Hypothalamus (tissue), 51 donors: ENCODE data around the gene FBXO45.
A peak's percentile ranks its signal among the peaks of the same experiment; 100 is the strongest.
"Not testable (repeated sequence)": the region's sequence is repeated elsewhere in the genome, so short reads cannot be mapped to it uniquely, and the experiment has no call there.

Source experiments
- DNase-seq, 51 donors: peaks; one replicate each; lab custom pipeline; 2025; lab: John Stamatoyannopoulos, UW

FBXO45 gene

DNA sequence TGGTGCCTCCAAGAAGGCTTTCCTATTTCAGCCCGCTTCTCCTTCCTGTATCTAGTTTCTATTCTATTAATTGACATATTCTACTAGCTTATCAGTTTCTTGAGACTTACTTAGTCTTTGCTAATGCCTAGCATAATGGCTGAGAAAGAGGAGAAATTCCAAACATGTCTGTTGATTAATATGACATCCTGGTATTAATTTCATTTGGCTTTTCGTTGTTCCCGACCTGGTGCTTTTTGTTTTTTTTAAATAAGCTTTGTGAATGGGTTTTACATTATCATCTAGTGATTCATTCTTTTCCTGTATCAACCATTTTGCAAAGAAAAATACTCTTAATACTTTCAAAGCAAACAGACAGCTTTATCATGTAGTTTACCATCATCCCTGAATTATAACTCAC is 13.2 kb upstream of the FBXO45 start:
- DNase-seq: no peak

DNA sequence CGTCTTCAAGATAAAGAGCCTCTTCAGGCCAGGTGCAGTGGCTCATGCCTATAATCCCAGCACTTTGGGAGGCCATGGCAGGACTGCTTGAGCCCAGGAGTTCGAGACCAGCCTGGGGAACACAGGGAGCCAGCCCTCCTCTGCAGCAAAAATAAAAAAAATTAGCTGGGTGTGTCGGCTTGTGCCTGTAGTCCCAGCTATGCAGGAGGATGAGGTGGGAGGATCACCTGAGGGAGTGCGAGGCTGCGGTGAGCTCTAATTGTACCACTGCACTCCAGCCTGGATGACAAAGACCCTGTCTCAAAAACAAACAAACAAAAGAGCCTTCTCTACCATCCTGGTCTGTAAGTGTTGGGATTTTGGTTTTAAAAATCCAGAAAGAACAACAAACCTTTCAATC is 11.2 kb upstream of the FBXO45 start:
- no peak for DNase-seq

DNA sequence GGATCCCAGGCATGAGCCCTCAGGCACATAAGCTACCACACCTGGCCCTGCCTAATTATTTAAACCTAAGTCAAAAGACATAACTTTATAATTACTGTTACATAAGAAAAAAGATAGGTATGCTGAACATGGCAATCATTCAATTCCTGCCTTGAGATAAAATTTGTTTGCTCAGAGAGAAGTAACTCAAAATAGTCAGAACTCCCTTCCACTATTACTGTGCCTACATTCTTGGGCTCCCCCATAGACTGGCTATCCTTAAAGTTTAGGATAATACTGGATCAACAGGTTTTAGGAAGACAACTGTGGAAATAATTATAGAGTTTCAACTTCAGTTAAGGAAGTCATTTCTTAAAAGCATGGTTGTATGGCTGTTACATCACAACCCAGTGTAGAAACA is 10.0 kb upstream of the FBXO45 start:
- no peak for DNase-seq

DNA sequence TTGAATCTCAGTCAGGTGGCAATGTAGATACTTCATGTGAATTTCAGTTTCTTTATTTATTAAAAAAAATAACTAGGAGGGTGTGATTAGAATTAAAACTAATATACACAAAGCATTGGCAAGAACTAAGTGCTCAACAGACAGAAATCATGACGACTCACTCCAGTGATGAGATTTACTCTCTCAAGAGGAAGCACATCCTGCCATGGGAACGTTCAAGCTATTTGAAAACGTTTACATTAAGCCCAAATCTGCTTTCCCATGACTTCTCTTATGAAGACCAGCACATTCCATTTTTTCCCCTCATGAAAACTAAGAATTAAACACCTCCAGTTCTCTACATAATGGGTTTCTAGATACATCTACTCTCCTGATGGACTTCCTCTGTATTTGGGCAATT is 8.6 kb upstream of the FBXO45 start:
- DNase-seq: no peak

DNA sequence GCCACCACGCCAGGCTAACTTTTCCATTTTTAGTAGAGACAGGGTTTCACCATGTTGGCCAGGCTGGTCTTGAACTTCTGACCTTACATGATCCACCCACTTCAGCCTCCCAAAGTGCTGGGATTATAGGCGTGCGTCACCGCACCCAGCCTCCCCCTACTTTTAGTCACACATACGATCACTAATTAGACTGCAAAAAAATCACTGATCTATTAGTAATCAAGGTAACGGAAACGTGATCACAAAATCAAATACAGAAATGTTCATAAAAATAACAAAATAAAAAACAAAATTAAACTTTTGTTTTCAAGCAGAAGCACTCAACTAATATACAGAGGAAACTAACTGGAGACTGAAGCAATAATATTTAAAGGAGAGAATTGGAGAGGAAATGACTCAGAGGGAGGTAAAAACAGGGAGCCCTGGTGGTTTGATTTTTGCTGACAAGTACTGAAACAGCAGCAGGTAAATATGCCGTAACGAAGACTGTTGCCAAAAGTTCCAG is 4.7 kb upstream of the FBXO45 start:
- DNase-seq: no peak

DNA sequence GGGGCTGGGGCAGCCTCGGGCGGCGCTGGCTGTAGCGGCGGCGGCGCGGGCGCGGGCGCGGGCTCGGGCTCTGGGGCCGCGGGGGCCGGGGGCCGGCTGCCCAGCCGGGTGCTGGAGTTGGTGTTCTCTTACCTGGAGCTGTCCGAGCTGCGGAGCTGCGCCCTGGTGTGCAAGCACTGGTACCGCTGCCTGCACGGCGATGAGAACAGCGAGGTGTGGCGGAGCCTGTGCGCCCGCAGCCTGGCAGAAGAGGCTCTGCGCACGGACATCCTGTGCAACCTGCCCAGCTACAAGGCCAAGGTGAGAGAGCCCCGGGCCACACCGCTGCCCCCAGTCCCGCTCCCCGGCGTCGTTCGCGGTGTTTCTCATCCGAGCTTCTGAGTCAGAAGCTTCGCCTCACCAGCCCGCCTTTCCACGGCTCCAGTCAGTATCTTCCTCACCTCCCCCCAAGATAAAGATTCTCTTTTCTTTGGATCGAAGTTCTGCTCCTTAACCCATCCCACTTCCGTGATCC is 600 bp downstream of the FBXO45 start:
- DNase-seq: peak in 26 of 51 donors; percentile 11 to 61 (median 31)

DNA sequence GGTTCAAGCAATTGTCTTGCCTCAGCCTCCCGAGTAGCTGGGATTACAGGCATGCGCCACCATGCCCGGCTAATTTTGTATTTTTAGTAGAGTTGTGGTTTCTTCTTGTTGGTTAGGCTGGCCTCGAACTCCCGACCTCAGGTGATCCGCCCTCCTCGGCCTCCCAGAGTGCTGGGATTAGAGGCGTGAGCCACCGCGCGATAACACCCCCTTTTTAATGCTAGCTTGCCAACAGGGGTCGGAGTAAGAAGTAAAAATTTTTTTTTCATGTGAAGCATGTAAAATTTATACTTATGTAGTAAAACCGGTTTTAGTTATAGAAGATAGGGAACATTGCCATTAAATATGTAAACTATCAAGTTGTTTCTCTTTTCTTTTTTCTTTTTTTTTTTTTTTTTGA is 1.9 kb downstream of the FBXO45 start:
- DNase-seq: not testable (repeated sequence)

DNA sequence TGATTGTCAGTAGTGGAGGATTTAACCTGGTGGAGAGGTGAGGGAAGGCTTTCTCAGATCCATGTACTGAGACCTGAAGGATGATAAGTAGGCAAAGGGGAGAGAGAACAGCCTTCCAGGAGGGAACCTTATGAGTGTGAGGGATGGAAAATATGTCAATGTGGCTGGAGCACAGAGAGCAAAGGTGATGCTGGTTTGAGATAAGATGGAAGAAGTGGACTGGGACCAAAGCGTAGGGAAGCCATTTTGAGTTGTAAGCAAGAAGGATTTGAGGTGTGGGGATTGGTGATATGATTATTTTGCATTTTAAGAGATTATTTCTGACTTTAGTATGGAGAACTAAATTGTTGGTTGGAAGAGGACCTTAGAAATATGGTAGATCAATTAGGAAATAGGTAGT is 3.9 kb downstream of the FBXO45 start:
- no peak for DNase-seq

DNA sequence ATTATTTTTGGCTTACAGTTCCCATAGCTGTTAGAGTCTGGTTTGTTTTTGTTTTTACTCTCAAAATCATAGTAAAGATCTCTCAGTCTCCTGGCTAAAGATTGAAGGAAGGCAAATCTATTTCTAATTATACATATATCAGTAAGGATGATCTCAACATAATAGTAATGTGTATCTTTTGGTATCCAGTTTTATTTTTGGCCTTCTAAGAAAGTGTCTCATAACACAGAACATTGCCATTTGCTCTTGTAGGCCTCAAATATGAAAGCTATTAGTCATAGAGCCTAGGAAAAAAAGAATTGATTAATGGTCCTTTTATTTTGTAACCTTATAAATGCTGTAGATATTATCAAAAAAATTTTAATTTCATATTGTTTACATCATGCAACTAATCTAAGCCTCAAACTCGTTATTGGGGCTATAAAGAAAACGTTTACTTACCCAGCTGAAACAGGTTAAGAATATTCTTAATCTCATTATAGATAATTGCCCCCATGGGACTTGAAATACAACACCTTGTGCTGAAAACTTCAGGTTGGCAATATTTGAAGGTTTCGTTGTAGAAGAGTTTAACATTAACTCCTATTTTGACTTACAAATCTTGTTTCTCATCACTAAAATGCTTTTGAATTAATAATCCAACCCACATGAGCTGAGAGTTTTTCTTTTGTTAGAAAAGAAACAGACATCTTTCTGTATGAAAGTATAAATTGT is 16.7 kb downstream of the FBXO45 start:
- no peak for DNase-seq

DNA sequence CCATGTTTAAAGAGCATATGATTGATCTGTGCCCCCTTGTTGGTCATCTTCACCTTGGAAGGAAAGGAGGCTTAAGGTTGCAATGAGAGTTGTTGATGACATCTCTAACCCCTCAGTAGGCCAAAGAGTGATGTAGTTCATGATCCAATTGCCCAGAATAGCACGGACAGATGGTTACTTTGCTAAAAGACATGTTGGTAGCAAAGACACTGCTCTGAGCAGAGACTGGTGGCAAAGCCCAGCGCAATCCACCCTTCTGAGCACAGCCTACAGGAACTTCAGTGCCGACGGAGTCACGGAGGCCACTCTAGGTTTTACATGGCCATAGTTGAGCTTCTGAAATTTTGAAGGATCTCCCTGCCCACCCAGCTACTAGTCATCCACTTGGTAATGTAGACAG is 21.8 kb downstream of the FBXO45 start:
- no peak for DNase-seq

DNA sequence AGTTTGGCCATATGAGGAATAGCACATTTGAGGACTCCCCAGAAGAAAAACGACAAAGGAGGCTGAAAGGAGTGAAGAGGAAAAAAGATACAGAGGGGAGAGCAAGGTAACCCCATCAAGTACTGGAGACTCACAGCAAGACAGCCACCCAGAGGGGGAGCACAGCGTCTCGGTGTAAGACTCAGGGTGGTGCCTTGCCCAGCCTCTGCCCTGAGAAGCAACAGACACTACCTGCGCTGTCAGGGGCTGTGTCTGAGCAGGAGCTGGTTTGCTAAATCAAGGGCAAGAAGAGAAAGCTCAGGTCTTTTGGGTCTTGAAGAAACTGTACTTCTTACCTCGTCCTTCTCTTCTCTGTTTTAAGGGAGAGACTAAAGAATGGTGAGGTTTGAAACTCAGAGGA is 27.9 kb downstream of the FBXO45 start:
- DNase-seq: no peak

DNA sequence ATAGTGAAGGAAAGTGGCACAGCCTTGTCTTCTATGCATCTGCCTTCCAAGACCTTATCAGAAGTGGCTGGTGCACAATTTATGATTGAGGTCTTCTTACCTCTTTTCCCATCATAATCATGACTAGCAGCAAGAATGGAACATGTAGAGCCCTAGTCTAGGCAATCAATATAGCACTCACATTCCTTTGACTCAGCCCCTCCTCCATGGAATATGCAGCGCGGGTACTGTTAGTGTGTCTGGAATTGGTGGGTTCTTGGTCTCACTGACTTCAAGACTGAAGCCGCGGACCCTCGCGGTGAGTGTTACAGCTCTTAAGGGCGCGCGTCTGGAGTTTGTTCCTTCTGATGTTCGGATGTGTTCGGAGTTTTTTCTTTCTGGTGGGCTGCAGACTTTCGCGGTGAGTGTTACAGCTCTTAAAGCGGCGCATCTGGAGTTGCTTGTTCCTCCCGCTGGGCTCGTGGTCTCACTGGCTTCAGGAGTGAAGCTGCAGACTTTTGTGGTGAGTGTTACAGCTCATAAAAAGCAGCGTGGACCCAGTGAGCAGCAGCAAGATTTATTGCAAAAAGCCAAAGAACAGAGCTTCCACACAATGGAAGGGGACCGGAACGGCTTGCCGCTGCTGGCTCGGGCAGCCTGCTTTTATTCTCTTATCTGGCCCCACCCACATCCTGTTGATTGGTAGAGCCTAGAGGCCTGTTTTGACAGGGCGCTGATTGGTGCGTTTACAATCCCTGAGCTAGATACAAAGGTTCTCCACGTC is 29.7 kb downstream of the FBXO45 start:
- DNase-seq: not testable (repeated sequence)

DNA sequence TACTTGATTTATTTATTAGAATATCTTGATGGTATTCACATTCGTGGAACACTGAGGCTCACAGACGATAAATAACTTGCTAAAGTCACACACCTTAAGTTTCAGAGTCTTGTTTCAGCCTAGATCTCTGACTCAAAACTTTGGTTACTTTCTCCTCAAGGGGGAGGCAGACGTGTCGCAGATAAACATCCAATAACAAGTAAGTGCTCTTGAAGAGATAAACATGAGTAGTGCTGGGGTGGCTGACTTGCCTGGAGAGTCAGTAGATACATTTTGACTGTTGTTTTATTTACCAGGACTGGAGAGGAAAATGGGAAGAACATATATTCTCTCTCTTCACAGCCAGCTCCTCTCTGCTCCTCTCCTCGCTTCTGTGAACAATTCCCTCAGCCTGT is 31.3 kb downstream of the FBXO45 start:
- no peak for DNase-seq

DNA sequence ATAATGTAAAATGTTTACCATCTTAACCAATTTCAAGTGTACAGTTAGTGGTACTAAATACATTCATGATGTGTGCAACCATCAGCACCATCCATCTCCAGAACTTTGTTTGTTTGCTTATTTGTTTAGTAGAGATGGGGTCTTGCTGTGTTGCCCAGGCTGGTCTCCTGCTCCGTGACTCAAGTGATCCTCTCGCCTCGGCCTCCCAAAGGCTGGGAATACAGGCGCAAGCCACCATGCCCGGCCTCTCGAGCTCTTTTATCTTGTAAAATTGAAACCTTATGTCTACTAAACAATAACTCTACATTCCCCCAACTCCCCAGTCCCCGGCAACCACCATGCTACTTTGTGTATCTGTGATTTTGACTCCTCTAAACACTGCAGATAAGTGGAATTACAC is 31.9 kb downstream of the FBXO45 start:
- DNase-seq: no peak

DNA sequence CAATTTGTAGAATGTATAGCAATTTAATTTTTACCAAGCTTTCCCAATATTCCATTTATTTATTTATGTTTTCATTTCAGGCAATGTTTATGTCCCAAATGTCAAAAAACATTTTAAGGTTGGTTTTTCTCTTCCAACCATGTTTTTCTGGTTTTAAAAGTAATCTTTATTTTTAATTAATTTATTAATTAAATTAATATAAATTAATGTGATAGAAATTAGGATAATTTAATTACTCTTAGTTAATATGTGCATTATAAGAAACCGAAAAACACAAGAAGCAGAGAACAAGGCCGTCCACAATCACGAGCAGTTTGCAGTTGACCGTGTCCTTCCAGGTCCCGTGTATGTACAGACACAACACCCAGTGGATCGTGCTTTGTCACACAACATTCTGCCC is 34.2 kb downstream of the FBXO45 start:
- DNase-seq: no peak

DNA sequence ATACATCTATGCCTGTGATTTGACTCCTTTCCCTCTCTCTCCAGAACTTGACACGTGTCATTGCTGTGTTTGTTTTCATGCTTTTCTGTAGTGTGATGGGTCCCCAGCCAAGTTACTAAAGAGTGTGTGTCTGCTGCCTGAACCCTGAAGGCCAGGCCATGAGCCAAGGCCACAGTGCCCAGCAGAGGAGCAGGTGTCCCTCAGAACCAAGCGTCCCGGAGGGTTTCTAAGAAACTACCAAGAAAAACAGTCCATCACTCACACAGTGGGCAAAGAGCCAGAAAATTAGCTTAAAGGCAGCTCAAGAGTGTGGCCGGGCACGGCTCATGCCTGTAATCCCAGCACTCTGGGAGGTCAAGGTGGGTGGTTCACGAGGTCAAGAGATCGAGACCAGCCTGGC is 35.2 kb downstream of the FBXO45 start:
- no peak for DNase-seq

DNA sequence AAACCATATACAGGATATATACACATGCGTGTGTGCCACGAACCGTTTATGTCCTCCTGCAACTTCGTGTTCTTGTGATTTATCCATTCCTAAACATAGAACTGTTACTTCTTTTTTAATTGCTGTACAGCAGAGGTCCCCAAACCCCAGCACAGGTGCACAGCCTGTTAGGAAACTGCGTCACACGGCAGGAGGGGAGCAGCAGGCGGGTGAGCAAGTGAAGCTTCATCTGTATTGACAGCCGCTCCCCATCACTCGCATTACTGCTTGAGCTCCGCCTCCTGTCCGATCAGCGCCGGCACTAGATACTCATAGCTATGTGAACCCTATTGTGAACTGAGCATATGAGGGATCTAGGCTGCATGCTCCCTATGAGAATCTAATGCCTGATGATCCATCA is 36.1 kb downstream of the FBXO45 start:
- no peak for DNase-seq

DNA sequence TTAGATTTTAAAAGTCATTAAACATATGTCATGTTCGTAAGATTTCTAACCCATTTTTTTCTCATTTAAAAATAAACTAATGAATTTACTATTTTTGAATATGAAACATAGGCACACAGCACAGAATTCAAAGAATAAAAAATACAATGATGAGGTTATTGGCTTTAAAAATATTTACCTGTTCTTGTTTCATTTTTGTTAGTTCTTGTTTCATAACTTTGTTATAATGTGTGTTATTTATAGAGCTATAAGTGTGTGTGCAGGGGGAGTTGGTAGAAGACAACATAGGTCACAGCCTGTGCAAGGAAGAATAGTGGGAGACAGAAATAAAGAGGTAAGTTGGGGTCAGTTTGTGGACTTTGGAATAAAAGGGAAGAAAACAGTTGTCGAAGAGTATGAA is 40.2 kb downstream of the FBXO45 start:
- DNase-seq: no peak

DNA sequence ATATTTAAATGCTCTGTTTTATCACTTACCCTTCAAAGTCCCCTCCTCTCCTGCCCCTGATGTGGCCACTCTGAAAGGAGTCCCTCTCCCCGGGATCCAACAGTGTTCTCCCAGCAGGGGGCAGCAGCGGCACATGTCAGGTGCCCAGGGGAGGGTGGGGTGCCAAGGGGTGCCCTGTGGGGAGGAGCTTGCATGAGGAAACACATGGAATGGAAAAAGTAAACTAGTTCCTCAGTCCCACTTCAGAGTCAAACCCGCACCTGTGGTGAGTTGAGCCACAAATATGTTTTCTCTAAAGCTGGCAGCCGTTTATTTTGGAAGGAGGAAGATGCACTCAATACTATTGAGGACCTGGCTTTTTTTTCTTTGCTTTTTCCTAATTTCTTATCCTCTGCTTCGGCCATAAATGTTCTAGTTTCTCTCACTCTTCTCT is 40.9 kb downstream of the FBXO45 start:
- peak; percentile 18 to 89 (median 68) for DNase-seq

DNA sequence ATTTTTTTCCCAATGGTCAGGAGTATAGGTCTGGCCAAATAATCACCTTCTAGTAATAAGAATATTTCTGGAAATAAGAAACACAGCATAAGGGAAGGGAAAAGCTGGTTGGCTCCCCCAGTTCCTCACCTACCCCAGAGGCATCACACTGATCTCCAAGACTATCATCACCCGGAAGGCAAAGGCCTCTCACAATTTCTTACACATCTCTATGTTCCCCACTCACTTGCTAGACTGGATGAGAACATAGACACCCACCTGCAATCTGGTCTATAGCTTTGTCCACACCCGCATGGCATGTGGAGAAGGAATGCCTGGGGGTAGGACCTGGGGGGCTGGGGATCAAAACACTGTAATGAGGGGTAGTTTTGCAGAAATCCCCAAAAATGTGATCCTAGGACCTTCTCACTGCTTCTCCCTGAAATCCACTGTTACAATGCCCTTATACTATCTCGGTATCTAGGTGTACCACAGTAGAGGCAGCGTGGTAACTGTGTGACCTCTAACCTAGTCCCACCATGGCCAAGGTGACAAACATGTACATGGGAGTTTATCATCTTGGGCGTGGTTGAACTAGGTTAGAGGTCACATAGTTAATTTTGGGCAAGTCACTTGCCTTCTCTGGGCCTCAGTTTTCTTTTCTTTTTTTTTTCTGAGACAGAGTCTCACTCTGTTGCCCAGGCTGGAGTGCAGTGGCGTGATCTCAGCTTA is 41.5 kb downstream of the FBXO45 start:
- DNase-seq: no peak

DNA sequence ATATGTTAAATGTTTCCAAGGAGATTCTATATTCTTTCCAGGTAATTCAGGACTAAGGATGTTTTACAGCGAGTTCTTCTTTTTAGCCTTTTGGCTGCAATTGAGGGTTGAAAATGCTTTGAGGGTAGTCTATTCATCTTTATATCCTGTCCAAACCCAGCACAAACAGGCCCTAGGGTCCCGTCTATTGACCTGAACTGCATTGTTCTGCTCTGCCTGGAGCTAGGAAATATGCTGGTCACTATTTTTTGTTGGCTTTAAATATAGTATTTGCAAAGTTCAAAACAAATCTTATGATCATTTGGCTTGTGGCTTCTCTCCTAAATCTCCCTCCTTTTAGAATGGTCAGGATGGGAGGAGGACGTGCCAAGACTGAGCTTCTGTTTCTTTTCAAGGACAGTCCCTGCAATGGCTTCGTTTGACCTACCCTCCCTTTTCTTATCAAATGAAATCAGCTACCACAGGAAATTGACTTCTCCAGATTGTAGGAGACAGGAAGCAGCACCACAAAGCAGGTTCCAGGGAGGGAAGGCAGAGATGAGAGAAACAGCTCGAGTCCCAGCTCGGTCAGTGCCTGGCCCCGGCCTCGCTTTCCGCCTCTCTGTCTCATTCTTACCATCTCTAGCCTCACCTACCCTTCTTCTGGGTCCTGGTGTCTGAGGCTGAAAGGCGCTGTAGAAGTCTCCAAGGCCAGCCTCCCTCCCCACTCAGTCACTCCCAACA is 43.5 kb downstream of the FBXO45 start:
- no peak for DNase-seq
